SU-DHL-6 (cell line): ENCODE results near the gene GLI2.

Source experiments
- CTCF ChIP-seq: fragments of 200-600 bp; sonication (generic); IDR thresholded peaks from one replicate; pipeline ENCODE4 v1.5.1; 2017; ENCODE audit warnings: antibody characterized with exemption, mild to moderate bottlenecking, low read length, moderate library complexity; ENCODE audit not compliant: insufficient read depth, poor library complexity, severe bottlenecking
- EZH2phosphoT487 ChIP-seq: fragments of 200-600 bp; sonication (generic), shearing (Covaris generic); conservative IDR thresholded peaks from 2 replicates; pipeline ENCODE4 v1.6.1; 2018; ENCODE audit warnings: mild to moderate bottlenecking, antibody characterized with exemption, low read length, moderate library complexity, mixed read lengths

DNA sequence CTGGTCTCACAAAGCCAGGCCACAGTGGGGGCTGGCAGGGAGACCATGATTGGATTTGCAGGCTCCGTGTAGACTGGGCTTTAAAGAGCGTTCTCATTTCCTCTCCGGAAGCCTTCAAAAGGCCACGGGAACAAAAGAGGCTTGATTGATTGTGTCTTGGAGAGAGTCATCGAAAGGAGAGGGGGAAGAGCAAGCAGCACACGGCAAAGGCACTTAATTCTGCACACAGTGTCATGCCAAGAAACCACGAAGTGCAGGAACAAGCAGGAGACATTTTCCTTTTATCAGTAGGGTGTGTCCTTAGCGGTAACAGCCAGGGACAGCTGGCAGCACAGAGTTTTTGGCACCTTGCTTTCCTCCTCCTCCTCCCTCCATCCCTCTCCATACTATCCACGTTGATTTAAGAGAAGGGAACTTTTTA is 47.7 kb downstream of the GLI2 start:
- TF ChIP-seq CTCF = no peak
- no peak for TF ChIP-seq EZH2phosphoT487
